ENCODE measurements around the gene TBC1D9. TPM values are rescaled to one million over a fixed set of nuclear protein-coding genes. Genes with fewer than 3 reads are reported as not detected.

Gene TBC1D9
- total RNA-seq, 2 donors from 2014 or later, result not detected

DNA sequence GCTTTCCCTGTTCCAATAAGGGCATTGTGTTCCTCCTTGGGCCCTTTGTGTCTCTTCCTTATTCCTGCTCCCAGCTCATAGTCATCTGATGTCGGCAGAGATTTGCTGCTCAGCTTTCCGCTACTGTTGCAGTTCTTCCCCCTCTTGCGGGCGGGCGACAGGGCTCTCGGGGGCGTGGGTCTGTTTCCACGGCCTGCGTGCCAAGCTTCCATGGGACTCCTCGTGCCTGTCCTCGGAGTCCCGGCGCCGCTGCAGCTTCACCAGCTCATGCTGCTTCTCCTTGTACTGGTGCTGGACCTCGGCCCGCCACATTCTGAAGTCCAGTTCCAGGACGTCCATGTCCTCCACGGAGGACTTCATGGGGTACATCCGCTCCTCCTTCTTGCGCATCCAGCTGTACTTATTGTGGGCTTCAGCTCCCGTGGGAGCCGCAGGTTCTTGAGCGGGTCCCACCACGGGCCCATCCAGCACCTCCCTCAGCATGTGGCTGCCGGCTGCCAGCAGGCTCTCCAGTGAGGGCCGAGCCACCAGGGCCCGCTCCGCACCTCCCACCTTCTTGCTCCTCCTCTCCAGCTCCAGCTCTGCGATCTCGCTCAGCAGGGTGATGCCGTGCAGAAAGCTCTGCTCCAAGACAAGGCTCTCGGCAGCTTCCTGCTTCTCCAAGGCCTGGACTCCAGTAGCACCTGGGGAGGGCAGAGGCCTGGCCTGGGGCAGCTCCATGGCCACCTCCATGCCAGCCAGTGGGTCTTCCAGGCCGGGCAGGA is 113.3 kb downstream of the TBC1D9 start:
- Mint-ChIP-seq H3K4me1 (ENCODE audit: low read depth) (no peaks in the 10 kb centered on the region), H3K27me3 (ENCODE audit: low read depth) (peaks cover 13% of the 10 kb centered on the region), H3K27ac (no peak overlapping the region), H3K36me3 (ENCODE audit: insufficient read depth in 2 of 2) (no peaks in the 10 kb centered on the region), H3K4me3 (no peak overlapping the region), H3K9me3 (no peaks in the 10 kb centered on the region)
- DNase-seq, result no peak
- ATAC-seq (replicated peaks in 1 of 2), result no peak

GRCh38 chr4:140641789-140642439 is 114.3 kb downstream of the TBC1D9 start:
- no peak for DNase-seq
- H3K27ac Mint-ChIP-seq, result no peak overlapping the region
- H3K4me3 Mint-ChIP-seq, result no peak overlapping the region
- no peaks in the 10 kb centered on the region for H3K4me1 Mint-ChIP-seq (ENCODE audit: low read depth)
- H3K9me3 Mint-ChIP-seq, result no peaks in the 10 kb centered on the region
- ATAC-seq (replicated peaks in 1 of 2), result no peak
- peaks cover 21% of the 10 kb centered on the region for H3K27me3 Mint-ChIP-seq (ENCODE audit: low read depth)
- H3K36me3 Mint-ChIP-seq (ENCODE audit: insufficient read depth in 2 of 2), result no peaks in the 10 kb centered on the region

- no peak for DNase-seq
- H3K4me1 Mint-ChIP-seq (ENCODE audit: low read depth), result no peaks in the 10 kb centered on the region
- H3K36me3 Mint-ChIP-seq (ENCODE audit: insufficient read depth in 2 of 2), result no peaks in the 10 kb centered on the region
- peaks cover 21% of the 10 kb centered on the region for H3K27me3 Mint-ChIP-seq (ENCODE audit: low read depth)
- no peaks in the 10 kb centered on the region for H3K9me3 Mint-ChIP-seq
- ATAC-seq (replicated peaks in 1 of 2), result no peak
- H3K4me3 Mint-ChIP-seq, result no peak overlapping the region
- H3K27ac Mint-ChIP-seq, result no peak overlapping the region
These were observed 115.1 kb downstream of the TBC1D9 start for GRCh38 chr4:140641105-140641555.

DNA sequence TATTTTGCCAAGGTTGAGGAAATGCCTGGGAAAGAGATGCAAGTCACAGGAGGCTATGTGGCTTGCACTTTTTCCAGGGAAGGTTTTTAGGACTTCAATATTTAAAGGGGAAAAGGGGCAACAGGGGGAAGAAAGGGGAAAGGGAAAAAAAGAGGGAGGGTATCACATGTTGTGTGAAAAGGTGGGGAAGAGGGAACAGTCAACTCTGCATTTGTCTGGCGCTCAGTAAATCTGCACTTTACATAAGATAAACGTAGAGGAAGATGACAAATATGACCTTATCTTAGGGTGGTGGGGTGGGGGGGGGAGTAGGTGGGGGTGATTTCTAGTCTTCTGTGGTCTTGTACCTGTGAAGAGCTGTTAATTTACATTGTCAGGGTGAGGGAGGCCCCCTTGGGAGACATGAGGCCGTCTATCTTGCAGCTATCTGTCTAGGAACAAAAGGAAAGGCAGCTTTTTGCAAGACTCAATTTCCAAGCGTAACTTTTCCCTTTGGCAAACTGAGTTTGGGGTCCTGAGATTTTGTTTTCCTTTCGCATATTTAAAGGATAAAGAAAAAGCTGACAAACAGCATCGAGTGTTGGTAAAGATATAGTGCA is 115.9 kb downstream of the TBC1D9 start:
- Mint-ChIP-seq H3K27ac (no peak overlapping the region), H3K9me3 (no peaks in the 10 kb centered on the region), H3K36me3 (ENCODE audit: insufficient read depth in 2 of 2) (no peaks in the 10 kb centered on the region), H3K4me1 (ENCODE audit: low read depth) (no peaks in the 10 kb centered on the region), H3K4me3 (no peak overlapping the region), H3K27me3 (ENCODE audit: low read depth) (peaks cover 21% of the 10 kb centered on the region)
- DNase-seq (no peak), ATAC-seq (replicated peaks in 1 of 2) (no peak)

DNA sequence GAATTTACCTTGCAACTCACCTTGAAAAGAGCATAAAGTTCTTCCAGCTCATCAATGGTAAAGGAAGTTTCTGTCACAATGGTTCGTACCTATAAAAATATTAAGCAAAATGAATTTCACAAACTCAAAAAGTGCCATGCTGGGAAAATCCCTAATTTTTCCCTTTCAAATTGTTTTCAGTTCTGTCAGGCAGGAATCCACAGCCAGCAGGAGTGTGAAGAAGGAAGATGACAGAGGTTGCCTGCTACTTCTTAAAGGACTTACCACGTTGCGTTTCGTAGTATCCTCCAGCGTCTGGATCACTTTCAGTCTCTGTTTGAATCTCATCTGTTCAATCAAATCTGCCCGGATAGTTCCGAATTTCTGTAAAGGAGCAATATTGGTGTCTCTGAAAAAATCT is 117.1 kb downstream of the TBC1D9 start:
- ATAC-seq (replicated peaks in 1 of 2) (no peak), DNase-seq (no peak)
- no peaks in the 10 kb centered on the region for H3K36me3 Mint-ChIP-seq (ENCODE audit: insufficient read depth in 2 of 2)
- H3K9me3 Mint-ChIP-seq, result no peaks in the 10 kb centered on the region
- peaks cover 21% of the 10 kb centered on the region for H3K27me3 Mint-ChIP-seq (ENCODE audit: low read depth)
- H3K4me3 Mint-ChIP-seq, result no peak overlapping the region
- no peaks in the 10 kb centered on the region for H3K4me1 Mint-ChIP-seq (ENCODE audit: low read depth)
- no peak overlapping the region for H3K27ac Mint-ChIP-seq

DNA sequence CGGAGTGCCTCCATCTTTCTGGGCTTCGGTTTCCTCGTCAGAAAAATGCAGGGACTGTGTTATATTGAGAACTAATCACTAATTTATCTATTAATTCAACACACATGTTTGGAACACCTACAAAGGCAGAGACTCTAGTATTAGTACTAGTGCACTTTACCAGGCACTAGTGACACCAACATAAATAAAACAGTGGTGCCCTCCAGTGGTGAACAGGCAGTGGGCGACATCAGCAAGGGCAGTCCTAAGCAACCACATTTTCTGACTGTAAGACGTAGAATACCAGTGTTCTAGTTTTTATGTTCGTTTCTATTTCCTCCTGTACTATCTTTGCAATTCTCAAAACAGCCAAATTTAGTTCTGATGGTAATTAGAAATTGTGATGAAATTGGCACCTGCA is 118.3 kb downstream of the TBC1D9 start:
- Mint-ChIP-seq H3K4me1 (ENCODE audit: low read depth) (no peaks in the 10 kb centered on the region), H3K27ac (no peak overlapping the region), H3K36me3 (ENCODE audit: insufficient read depth in 2 of 2) (no peaks in the 10 kb centered on the region), H3K4me3 (no peak overlapping the region), H3K9me3 (no peaks in the 10 kb centered on the region), H3K27me3 (ENCODE audit: low read depth) (peaks cover 27% of the 10 kb centered on the region)
- DNase-seq (peak; percentile 46 to 47), ATAC-seq (replicated peaks in 1 of 2) (peak; percentile 79 to 86)

- no peak for ATAC-seq (replicated peaks in 1 of 2)
- Mint-ChIP-seq H3K4me1 (ENCODE audit: low read depth) (no peaks in the 10 kb centered on the region), H3K36me3 (ENCODE audit: insufficient read depth in 2 of 2) (no peaks in the 10 kb centered on the region), H3K4me3 (no peak overlapping the region), H3K27ac (no peak overlapping the region), H3K27me3 (ENCODE audit: low read depth) (peaks cover 27% of the 10 kb centered on the region), H3K9me3 (no peaks in the 10 kb centered on the region)
- DNase-seq, result no peak
These were observed 120.6 kb downstream of the TBC1D9 start for GRCh38 chr4:140635606-140636005.

DNA sequence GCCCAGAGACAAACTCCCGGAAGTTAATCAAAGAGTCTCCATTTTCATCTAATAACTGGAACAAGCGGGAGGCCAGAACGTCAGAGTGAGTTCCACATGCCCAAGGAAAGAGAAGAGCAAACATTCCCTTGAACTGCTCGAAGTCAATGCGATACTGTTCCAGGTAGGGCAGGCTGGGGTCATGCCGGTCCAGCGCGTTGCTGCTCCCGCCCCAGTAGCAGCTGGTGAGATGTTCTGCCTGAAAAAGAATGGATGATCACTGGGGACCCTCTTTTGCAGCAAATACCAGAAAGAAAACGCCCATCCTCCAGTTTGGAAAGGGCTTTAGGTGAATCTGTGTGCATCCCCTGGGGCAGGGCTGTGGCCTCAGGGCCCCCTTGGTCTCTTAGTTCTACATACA is 122.2 kb downstream of the TBC1D9 start:
- H3K27me3 Mint-ChIP-seq (ENCODE audit: low read depth), result peaks cover 14% of the 10 kb centered on the region
- H3K27ac Mint-ChIP-seq, result no peak overlapping the region
- H3K36me3 Mint-ChIP-seq (ENCODE audit: insufficient read depth in 2 of 2), result no peaks in the 10 kb centered on the region
- ATAC-seq (replicated peaks in 1 of 2) (no peak), DNase-seq (no peak)
- no peaks in the 10 kb centered on the region for H3K9me3 Mint-ChIP-seq
- no peaks in the 10 kb centered on the region for H3K4me1 Mint-ChIP-seq (ENCODE audit: low read depth)
- no peak overlapping the region for H3K4me3 Mint-ChIP-seq

DNA sequence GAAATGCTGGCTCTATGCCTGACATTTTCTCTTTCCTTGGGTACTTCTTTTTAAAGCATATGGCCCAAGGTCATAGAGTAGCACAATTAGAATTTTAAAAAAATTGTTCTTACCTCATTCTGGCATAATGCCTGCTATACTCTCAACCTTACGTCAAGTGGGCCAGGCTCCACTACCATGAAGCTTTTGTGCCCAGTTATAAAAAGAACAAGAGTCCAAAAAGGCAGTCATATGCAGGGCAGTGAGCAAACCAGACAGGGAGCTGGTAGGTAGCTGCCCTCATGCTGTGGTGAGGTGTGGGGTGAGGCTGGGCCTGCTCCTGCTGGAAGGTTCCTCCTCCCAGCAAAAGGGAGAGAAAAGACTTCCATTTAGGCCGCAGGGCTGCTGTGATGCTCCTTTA is 123.1 kb downstream of the TBC1D9 start:
- Mint-ChIP-seq H3K36me3 (ENCODE audit: insufficient read depth in 2 of 2) (no peaks in the 10 kb centered on the region), H3K27ac (no peak overlapping the region), H3K4me1 (ENCODE audit: low read depth) (no peaks in the 10 kb centered on the region), H3K27me3 (ENCODE audit: low read depth) (peaks cover 14% of the 10 kb centered on the region), H3K9me3 (no peaks in the 10 kb centered on the region), H3K4me3 (no peak overlapping the region)
- ATAC-seq (replicated peaks in 1 of 2) (no peak), DNase-seq (no peak)

- peaks cover 6% of the 10 kb centered on the region for H3K27me3 Mint-ChIP-seq (ENCODE audit: low read depth)
- no peak overlapping the region for H3K4me3 Mint-ChIP-seq
- no peaks in the 10 kb centered on the region for H3K9me3 Mint-ChIP-seq
- ATAC-seq (replicated peaks in 1 of 2) (no peak), DNase-seq (no peak)
- no peaks in the 10 kb centered on the region for H3K4me1 Mint-ChIP-seq (ENCODE audit: low read depth)
- H3K36me3 Mint-ChIP-seq (ENCODE audit: insufficient read depth in 2 of 2), result no peaks in the 10 kb centered on the region
- no peak overlapping the region for H3K27ac Mint-ChIP-seq
These were observed 125.9 kb downstream of the TBC1D9 start for GRCh38 chr4:140630246-140630645.

- Mint-ChIP-seq H3K27me3 (ENCODE audit: low read depth) (no peaks in the 10 kb centered on the region), H3K4me1 (ENCODE audit: low read depth) (no peaks in the 10 kb centered on the region), H3K27ac (no peak overlapping the region), H3K4me3 (no peak overlapping the region), H3K9me3 (no peaks in the 10 kb centered on the region), H3K36me3 (ENCODE audit: insufficient read depth in 2 of 2) (no peaks in the 10 kb centered on the region)
- DNase-seq, result no peak
- ATAC-seq (replicated peaks in 1 of 2), result no peak
These were observed 128.2 kb downstream of the TBC1D9 start for GRCh38 chr4:140628016-140628415.

DNA sequence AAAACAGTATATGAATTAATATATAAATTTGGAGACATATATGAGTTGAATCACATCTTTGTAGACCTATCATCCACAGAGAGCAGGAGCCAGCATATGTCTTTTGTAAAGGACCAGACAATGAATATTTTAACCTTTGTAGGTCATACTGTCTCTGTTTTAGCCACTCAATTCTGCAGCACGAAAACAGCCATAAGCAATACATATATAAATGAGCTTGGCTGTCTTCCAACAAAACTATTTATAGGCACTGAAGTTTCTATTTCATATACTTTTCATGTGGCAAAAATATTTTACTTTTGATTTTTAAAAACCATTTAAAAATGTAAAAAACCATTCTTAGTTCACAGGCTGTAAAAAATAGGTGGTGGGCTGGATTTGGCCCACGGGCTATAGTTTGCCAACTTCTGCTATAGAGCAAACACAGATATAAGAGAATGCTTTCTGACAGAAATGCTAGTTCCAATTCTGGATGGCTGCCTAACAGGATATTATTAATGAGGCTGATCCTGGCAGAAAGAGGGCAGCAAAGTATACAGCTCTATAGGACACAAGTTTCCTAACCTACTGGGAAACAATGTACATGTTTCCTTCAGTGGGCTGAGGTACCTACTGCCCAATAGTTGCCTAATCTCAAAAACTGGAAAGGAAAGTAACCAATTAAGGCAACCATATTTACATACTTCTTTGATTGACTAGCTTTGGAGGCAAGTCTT is 129.4 kb downstream of the TBC1D9 start:
- H3K9me3 Mint-ChIP-seq, result no peaks in the 10 kb centered on the region
- no peak for DNase-seq

GRCh38 chr4:140622333-140622958 is 133.7 kb downstream of the TBC1D9 start:
- Mint-ChIP-seq H3K4me1 (ENCODE audit: low read depth) (no peaks in the 10 kb centered on the region), H3K27me3 (ENCODE audit: low read depth) (no peaks in the 10 kb centered on the region)

More for the DNA sequence above, 129.4 kb downstream of the TBC1D9 start:
- H3K36me3 Mint-ChIP-seq (ENCODE audit: insufficient read depth in 2 of 2), result no peaks in the 10 kb centered on the region
- no peaks in the 10 kb centered on the region for H3K4me1 Mint-ChIP-seq (ENCODE audit: low read depth)
- no peaks in the 10 kb centered on the region for H3K27me3 Mint-ChIP-seq (ENCODE audit: low read depth)
- no peak overlapping the region for H3K27ac Mint-ChIP-seq
- no peak for ATAC-seq (replicated peaks in 1 of 2)
- no peak overlapping the region for H3K4me3 Mint-ChIP-seq

More at GRCh38 chr4:140622333-140622958, 133.7 kb downstream of the TBC1D9 start:
- H3K9me3 Mint-ChIP-seq, result no peaks in the 10 kb centered on the region
- no peaks in the 10 kb centered on the region for H3K36me3 Mint-ChIP-seq (ENCODE audit: insufficient read depth in 2 of 2)
- no peak overlapping the region for H3K4me3 Mint-ChIP-seq
- no peak for ATAC-seq (replicated peaks in 1 of 2)
- H3K27ac Mint-ChIP-seq, result no peak overlapping the region
- DNase-seq, result no peak
